Suprapubic skin (tissue), 3 donors: ENCODE data around the gene TPD52L1.

Experiments used
- CTCF ChIP-seq, 2 donors: fragments of 200-600 bp in 1 of 2; fragments of 450-650 bp in 1 of 2; sonication (generic) in 1 of 2; IDR thresholded peaks; one replicate each; pipeline ENCODE4 v1.5.1; 2016 to 2019; ENCODE audit warnings: antibody characterized with exemption in 2 of 2, mild to moderate bottlenecking in 1 of 2, moderate library complexity in 1 of 2
- EP300 ChIP-seq: sonication (generic); formaldehyde crosslinking; IDR thresholded peaks from one replicate; pipeline ENCODE4 v1.6.1; 2017; ENCODE audit warnings: antibody characterized with exemption
- POLR2A ChIP-seq, 2 donors: fragments of 450-650 bp; IDR thresholded peaks; one replicate each; pipeline ENCODE4 v1.6.1; 2017; ENCODE audit warnings: antibody characterized with exemption in 2 of 2, mild to moderate bottlenecking in 2 of 2, moderate library complexity in 2 of 2

DNA sequence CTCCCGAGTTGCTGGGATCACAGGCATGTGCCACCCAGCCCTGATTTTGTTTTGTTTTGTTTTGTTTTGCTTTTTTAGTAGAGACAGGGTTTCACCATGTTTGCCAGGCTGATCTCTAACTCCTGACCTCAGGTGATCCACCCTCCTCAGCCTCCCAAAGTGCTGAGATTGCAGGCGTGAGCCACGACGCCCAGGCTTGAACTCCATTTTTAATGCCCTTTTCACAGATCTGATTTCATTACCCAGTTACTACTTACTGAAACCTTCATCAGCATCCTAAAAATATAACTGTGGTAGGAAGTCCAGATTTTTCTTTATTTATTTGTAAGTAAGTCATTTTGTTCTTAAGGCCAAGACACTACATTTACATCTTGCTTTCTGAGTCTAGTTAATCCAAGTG, 84.2 kb downstream of the TPD52L1 start:
- TF ChIP-seq POLR2A (IDR thresholded peaks at IDR 0.05) (no peak), CTCF (IDR thresholded peaks at IDR 0.05) (no peak), EP300 (no peak)
